Transverse colon (tissue), 4 donors: Measurements from ENCODE around the gene AP5S1. TPM values are rescaled to one million over a fixed set of nuclear protein-coding genes. Genes with fewer than 3 reads are reported as not detected.

ENCODE experiments used
- DNase-seq: peaks from one replicate; pipeline ENCODE4 v3.0.0-alpha.2; 2019
- H3K27ac ChIP-seq, 4 donors: fragments of 200-600 bp; sonication (generic); 2 replicates each; pipeline ENCODE4 v1.5.1; 2016 to 2018; ENCODE audit warnings: inconsistent platforms in 4 of 4
- H3K27me3 ChIP-seq: fragments of 200-600 bp; sonication (generic); 2 replicates; pipeline ENCODE4 v1.5.1; 2017; ENCODE audit warnings: inconsistent platforms
- H3K36me3 ChIP-seq, 4 donors: fragments of 200-600 bp; sonication (generic); 2 replicates each; pipeline ENCODE4 v1.5.1; 2017 to 2019; ENCODE audit warnings: inconsistent platforms in 4 of 4
- H3K4me1 ChIP-seq, 4 donors: fragments of 200-600 bp; sonication (generic); 2 replicates each; pipeline ENCODE4 v1.5.1; 2017 to 2020; ENCODE audit warnings: inconsistent platforms in 4 of 4
- H3K4me3 ChIP-seq, 4 donors: fragments of 200-600 bp; sonication (generic); 1 replicate in 1 of 4; 2 replicates in 3 of 4; pipeline versions ENCODE4 v1.5.1 to v1.6.1; 2017 to 2019; ENCODE audit warnings: inconsistent platforms in 4 of 4
- H3K9me3 ChIP-seq, 2 donors: fragments of 200-600 bp; sonication (generic); 2 replicates each; pipeline ENCODE4 v1.5.1; 2017 to 2019; ENCODE audit warnings: inconsistent platforms in 2 of 2
- CTCF ChIP-seq, 5 experiments: fragments of 200-600 bp in 3 of 5; fragments of 450-650 bp in 2 of 5; sonication (generic) in 3 of 5; IDR thresholded peaks; 1 replicate in 2 of 5; 2 replicates in 3 of 5; pipeline ENCODE4 v1.5.1; 2016 to 2017; ENCODE audit warnings: antibody characterized with exemption in 5 of 5, inconsistent platforms in 3 of 5, mild to moderate bottlenecking in 2 of 5, moderate library complexity in 1 of 5
- EP300 ChIP-seq: sonication (generic); formaldehyde crosslinking; IDR thresholded peaks from one replicate; pipeline ENCODE4 v1.6.1; 2017; ENCODE audit warnings: antibody characterized with exemption, low read depth
- POLR2A ChIP-seq: fragments of 450-650 bp; IDR thresholded peaks from one replicate; pipeline ENCODE4 v1.6.1; 2016; ENCODE audit warnings: antibody characterized with exemption, mild to moderate bottlenecking, moderate library complexity
- POLR2AphosphoS5 ChIP-seq, 3 donors: sonication (generic); formaldehyde crosslinking; IDR thresholded peaks; one replicate each; pipeline ENCODE4 v1.6.1; 2016; ENCODE audit warnings: antibody characterized with exemption in 3 of 3
- WGBS, 2 donors: methylation state at CpG; one replicate each; pipeline ENCODE4 v1.1.5; 2018; ENCODE audit warnings: low coverage in 1 of 2; 5-methylcytosine and 5-hydroxymethylcytosine counted together
- in situ Hi-C, 4 donors: fragments of 200-750 bp; cut with MboI; loops; one replicate each; pipeline versions ENCODE4 v1.15.0 to v1.15.1; 2017; ENCODE audit warnings: low sequenced_read_pairs in 3 of 4, low pct_ligation_motif_present in 1 of 4, low pct_unique_long_range_greater_than_20kb in 1 of 4
- intact Hi-C: fragments of 100-400 bp; cut with DNase I; formaldehyde crosslinking; loops from one replicate; pipeline ENCODE4 v1.15.1; 2023; ENCODE audit warnings: low total_unique reads
- total RNA-seq, 4 donors: library from RNA; depleted of rRNA; stranded (reverse); fragments of >200 nt; gene quantifications; one replicate each; pipeline ENCODE4 v1.1.0, GENCODE V29; 2016

AP5S1 gene
- total RNA-seq, result 10 to 100 TPM in 3 of 4 donors, 1 to 10 TPM in 1; 9.1 to 38.5 (median 17.0) TPM

DNA sequence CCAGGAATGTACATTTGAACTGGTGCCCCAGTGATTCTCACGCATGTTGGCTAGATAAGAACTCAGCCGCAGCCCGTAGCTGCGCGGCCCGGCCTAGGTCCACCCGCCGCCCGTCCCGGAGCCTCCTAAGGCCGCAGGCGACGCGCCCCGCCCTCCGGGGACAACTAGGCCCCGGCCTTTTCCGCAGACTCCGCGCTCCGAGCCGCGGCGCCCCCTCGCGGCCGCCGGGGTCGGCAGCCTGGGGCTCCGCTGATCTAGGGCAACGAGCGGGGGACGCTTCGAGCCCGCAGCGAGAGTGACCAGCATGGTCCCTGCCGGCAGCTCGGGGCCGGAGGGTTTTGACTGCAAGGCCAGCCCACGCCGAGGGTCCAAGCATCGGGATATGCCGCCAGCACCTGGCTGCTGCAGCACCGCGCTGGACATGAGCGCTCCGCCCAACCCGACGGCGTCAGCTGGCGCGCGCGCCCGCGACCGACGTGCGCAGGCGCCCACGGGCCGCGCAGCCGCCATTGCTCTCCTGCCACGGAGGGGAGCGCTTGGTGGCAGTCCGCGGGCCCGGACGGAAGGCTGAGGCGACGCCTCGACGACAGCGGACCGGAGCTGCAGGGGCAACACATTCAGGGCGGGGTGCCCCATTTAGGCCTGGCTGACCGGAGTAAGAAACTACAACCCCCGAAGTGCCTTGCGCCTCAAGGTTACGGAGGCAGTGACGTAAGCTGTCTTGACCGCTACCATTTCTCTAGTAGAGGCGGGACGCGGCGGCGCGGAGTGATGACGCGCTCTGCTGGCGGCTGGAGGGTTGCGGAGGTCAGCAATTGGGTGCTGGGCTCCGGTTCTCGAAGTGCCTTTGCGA, at the start of gene AP5S1:
TSS of gene AP5S1 (plus strand) at position 500 of the 853 bp plus-strand sequence. CDS start 1,571 bp downstream, outside the sequence.
- no peaks in the 10 kb centered on the region for H3K9me3 ChIP-seq
- 0% methylated on average over 47 of the region's 96 CpGs; no CpG with 5 or more reads in 1 of the 2 donors for WGBS, 2 donors
- in situ Hi-C loops (no loop called here), intact Hi-C loops (no loop called here)
- DNase-seq, result peak; percentile 98
- H3K4me1 ChIP-seq, result peaks cover 16 to 24% (median 20%) of the 10 kb centered on the region in 4 donors
- H3K4me3 ChIP-seq, result peak within 1 kb of the TSS; percentile 43 to 73 (median 60)
- H3K36me3 ChIP-seq, result peaks cover 0 to 12% (median 3%) of the 10 kb centered on the region in 4 donors
- peak within 1 kb of the TSS; percentile 95 to 97 (median 96) for H3K27ac ChIP-seq
- H3K27me3 ChIP-seq, result no peaks in the 10 kb centered on the region
- TF ChIP-seq POLR2AphosphoS5 (IDR thresholded peaks at IDR 0.05) (peak; percentile 81 to 83 (median 82)), POLR2A (peak; percentile 59), EP300 (no peak), CTCF (IDR thresholded peaks at IDR 0.05) (peak; percentile 96 to 100 (median 99))

GRCh38 chr20:3771552-3772058, 48.7 kb upstream of the AP5S1 start:
- Histone ChIP-seq H3K4me1 (peaks cover 0 to 25% (median 22%) of the 10 kb centered on the region in 4 donors), H3K27me3 (no peaks in the 10 kb centered on the region), H3K36me3 (no peaks in the 10 kb centered on the region), H3K4me3 (no peak overlapping the region), H3K27ac (no peak overlapping the region), H3K9me3 (no peaks in the 10 kb centered on the region)
- TF ChIP-seq POLR2A (no peak), POLR2AphosphoS5 (IDR thresholded peaks at IDR 0.05) (no peak), EP300 (no peak), CTCF (IDR thresholded peaks at IDR 0.05) (no peak)
- in situ Hi-C loops, result no loop called here
- no peak for DNase-seq
- intact Hi-C loops, result no loop called here
- 83 to 84% methylated on average over 5 to 7 of the region's 7 CpGs for whole genome bisulfite sequencing, 2 donors

DNA sequence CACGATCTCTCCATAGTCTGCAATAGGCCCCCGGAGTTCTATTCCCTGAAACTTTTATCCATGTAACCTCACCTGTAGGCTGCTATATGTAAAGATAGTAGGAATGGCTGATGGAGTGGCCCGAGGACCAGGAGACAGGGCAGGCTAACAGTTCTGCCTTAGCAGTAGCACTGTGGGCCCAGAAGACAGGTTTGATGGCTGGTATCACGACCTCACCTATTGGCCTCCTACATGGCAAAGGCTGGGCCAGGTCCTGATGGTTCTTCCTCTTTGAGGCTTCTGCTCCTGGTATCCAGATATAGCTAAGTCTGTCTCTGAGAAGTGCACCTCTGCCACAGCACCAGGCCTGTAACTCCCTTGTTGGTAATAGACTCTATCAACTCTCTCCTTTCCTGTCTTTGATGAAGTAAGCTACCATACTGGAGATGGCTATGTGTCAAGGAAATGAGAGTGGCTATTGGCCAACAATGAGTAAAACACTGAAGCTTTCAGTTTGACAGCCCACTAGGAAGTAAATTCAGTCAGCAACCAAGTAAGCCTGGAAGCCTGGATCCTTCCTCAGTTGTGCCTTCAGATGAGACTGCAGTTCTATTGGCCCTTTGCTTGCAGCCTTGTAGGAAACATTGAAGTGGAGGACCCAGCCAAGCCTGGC, 44.8 kb upstream of the AP5S1 start:
- no peak overlapping the region for H3K4me3 ChIP-seq
- in situ Hi-C loops (no loop called here), intact Hi-C loops (no loop called here)
- no peak for DNase-seq
- H3K9me3 ChIP-seq, result no peaks in the 10 kb centered on the region
- no peak for TF ChIP-seq CTCF (IDR thresholded peaks at IDR 0.05)
- TF ChIP-seq POLR2A, result no peak
- TF ChIP-seq POLR2AphosphoS5 (IDR thresholded peaks at IDR 0.05), result no peak
- TF ChIP-seq EP300, result no peak
- WGBS, 2 donors, result 86 to 94% methylated on average over 2 to 4 of the region's 4 CpGs
- peaks cover 0 to 18% (median 14%) of the 10 kb centered on the region in 4 donors for H3K4me1 ChIP-seq
- H3K36me3 ChIP-seq, result no peaks in the 10 kb centered on the region
- no peak overlapping the region for H3K27ac ChIP-seq
- H3K27me3 ChIP-seq, result peaks cover 16% of the 10 kb centered on the region

GRCh38 chr20:3777381-3777715, 43.0 kb upstream of the AP5S1 start:
- peak overlapping the region in 1 of 4 donors; percentile 36 for H3K27ac ChIP-seq
- no peaks in the 10 kb centered on the region for H3K9me3 ChIP-seq
- WGBS, 2 donors, result 14 to 50% methylated on average over 2 to 16 of the region's 16 CpGs
- in situ Hi-C loops (no loop called here), intact Hi-C loops (no loop called here)
- TF ChIP-seq EP300 (no peak), CTCF (IDR thresholded peaks at IDR 0.05) (no peak), POLR2A (no peak), POLR2AphosphoS5 (IDR thresholded peaks at IDR 0.05) (no peak)
- peak overlapping the region; percentile 22 to 51 (median 36) for H3K4me3 ChIP-seq
- no peak for DNase-seq
- H3K27me3 ChIP-seq, result peaks cover 16% of the 10 kb centered on the region
- H3K4me1 ChIP-seq, result peaks cover 5 to 25% (median 19%) of the 10 kb centered on the region in 4 donors
- H3K36me3 ChIP-seq, result no peaks in the 10 kb centered on the region
